NCI-H446 treated with DMSO at 0.1 percent for 48 hours (cell line): ENCODE measurements around the gene CENPM.

Experiments used
- DNase-seq: peaks from one replicate; lab custom pipeline; 2025; lab: John Stamatoyannopoulos, UW

Gene CENPM

DNA sequence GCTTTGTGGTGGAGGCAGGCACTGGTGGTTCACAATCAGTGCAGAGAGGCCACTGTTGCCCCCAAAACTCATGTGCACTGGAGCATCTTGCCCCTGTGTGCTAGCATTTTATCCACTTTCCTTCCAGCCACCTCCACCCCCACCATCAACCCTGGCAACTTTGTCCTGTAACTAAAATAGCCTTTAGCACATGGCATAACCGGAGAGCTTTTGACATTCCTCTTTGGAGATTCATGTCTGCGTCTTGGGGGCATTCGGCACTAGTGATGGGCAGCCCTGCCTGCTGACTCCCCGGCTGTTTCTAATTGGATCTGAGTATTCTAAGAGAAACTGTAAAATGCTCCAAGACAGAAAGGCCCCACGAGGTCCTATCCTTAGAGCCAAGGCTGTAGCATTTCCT lies 47.8 kb downstream of the CENPM start:
- DNase-seq = no peak

DNA sequence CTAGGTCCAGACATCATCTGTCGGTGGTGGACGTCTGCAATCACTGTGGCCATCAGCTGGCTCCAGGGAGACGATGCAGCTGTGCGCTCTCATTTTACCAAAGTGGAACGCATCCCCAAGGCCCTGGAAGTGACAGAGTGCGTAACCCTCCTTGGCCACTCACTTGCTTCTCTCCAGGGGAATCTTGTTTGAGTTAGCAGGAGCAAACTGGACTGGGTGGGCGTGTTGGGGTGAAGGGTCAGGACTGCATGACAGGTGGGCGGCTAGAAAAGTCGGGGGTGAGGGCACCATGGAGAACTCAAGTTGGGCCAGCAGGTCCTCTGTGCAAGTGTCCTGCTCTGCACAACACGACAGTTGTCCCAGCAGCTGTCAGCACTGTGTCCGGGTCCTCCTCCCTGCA lies 48.3 kb downstream of the CENPM start:
- DNase-seq = no peak

DNA sequence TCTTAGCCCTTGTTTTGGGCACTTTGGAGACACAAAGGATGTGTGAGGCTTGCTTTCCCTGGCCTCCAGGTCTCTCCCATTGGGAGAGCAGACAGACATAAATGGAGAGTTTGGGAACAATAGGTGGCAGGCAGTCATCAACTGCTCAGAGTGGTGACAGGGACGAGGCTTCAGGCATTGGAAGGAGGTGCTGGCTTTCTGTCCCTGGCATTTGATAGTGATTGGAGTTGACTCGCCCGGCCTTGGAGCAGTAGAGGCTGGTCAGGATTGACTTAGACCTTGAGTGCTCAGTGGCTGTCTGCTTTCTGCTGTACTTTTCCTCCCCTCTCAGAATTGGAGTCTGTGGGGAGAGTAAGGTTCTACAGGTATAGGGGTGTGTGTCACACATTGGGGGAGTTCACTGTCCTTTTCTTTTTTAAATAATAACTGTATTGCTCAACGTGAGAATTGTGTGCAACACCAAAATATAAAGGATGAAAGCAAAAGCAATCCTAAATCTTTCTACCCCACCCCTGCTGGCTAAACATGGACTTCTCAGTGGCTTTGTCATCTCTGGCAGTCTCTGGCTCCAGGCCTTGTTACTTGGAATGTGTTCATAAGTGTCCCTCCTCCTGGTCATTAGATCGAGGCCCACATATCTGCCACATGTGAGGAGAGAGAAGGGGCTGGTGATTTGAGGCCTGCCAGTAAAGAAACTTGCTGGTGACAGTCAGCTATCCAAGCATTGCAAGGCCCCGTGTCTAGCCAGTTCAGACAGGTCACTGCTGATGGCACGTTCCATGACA lies 53.2 kb downstream of the CENPM start:
- no peak for DNase-seq

DNA sequence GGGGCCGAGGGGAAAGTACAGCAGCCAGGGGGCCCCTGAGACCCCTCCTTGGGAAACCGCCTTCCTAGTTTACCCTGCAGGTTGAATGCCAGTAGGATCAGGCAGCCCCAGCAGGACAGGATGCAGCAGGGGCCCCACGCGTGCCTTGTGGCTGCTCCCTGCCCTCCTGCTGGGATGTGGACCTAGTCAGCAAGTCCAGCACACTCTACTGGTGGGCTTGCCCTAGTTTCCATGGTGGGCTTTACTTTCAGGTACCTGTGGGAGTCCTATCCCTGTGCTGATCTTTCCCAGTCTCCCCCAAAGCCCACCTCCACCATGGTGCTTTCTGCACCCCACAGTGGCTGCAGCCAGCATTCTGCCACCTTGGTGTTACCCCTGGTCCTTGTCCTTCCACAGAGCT lies 54.2 kb downstream of the CENPM start:
- DNase-seq = no peak

DNA sequence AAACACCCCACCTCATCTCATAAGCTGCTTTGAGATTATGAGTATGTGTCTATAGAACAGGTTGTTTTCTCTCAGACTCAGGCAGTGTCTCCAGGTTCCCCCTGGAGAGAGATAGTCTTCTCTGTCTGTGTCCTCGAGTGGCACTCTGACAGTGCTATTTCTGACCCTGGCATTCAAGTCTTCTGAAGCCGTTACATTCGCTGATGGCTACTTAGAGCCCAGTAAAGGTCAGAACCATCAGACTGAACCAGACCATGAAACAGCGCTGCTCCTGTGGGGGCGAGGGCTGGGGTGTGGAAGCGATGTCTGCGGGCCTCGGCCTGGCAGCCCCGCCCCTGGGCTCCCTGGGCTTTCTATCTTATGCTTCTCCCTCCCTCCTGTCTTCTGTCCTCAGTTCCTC lies 55.5 kb downstream of the CENPM start:
- no peak for DNase-seq
